IPS DF 6.9 (cell line): ENCODE measurements around the gene GPR32.
"Not testable (repeated sequence)": the region's sequence is repeated elsewhere in the genome, so short reads cannot be mapped to it uniquely, and the experiment has no call there.

Experiments
- DNase-seq: peaks from one replicate; pipeline ENCODE4 v3.0.0-alpha.2; 2013; ENCODE audit warnings: low read depth, low spot score
- H3K27ac ChIP-seq: one replicate; pipeline ENCODE4 v1.5.1; 2013; ENCODE audit warnings: low read length, control low read depth
- H3K27me3 ChIP-seq: 2 replicates; pipeline ENCODE4 v1.6.1; 2013; ENCODE audit warnings: mild to moderate bottlenecking, low read length; ENCODE audit not compliant: control insufficient read depth, insufficient read depth
- H3K36me3 ChIP-seq: 2 replicates; pipeline ENCODE4 v1.6.1; 2013; ENCODE audit warnings: low read length; ENCODE audit not compliant: control insufficient read depth, insufficient read depth
- H3K4me1 ChIP-seq: 2 replicates; pipeline ENCODE4 v1.6.1; 2013; ENCODE audit warnings: low read length; ENCODE audit not compliant: control insufficient read depth, insufficient read depth
- H3K4me3 ChIP-seq: 2 replicates; pipeline ENCODE4 v1.5.1; 2013; ENCODE audit warnings: mild to moderate bottlenecking, low read length
- H3K9me3 ChIP-seq: 2 replicates; pipeline ENCODE4 v1.6.1; 2013; ENCODE audit warnings: low read length, inconsistent platforms; ENCODE audit not compliant: control insufficient read depth, insufficient read depth
- WGBS: extraction: QIAGEN DNeasy Blood & Tissue Kit; methylation state at CpG from one replicate; pipeline ENCODE4 v1.1.7; 2013; ENCODE audit warnings: mixed read lengths, missing lambda C conversion rate; ENCODE audit not compliant: insufficient read length, insufficient coverage; 5-methylcytosine and 5-hydroxymethylcytosine counted together

Gene GPR32

GRCh38 chr19:50749490-50749889, 20.8 kb upstream of the GPR32 start:
- H3K9me3 ChIP-seq: no peaks in the 10 kb centered on the region; the same call in none of the 2 replicates
- no peaks in the 10 kb centered on the region for H3K4me1 ChIP-seq
- no peak overlapping the region for H3K27ac ChIP-seq
- no peaks in the 10 kb centered on the region for H3K27me3 ChIP-seq
- no CpG with 5 or more reads among the region's 6 CpGs for WGBS
- DNase-seq: no peak
- H3K36me3 ChIP-seq: no peaks in the 10 kb centered on the region
- no peak overlapping the region for H3K4me3 ChIP-seq

- no peak for DNase-seq
- H3K4me3 ChIP-seq: no peak overlapping the region
- no peaks in the 10 kb centered on the region for H3K4me1 ChIP-seq
- H3K27me3 ChIP-seq: no peaks in the 10 kb centered on the region
- no peaks in the 10 kb centered on the region for H3K36me3 ChIP-seq
- no peaks in the 10 kb centered on the region; the same call in none of the 2 replicates for H3K9me3 ChIP-seq
- H3K27ac ChIP-seq: no peak overlapping the region
- no CpG with 5 or more reads among the region's 15 CpGs for WGBS
Measured at GRCh38 chr19:50750010-50750409, 20.3 kb upstream of the GPR32 start.

GRCh38 chr19:50753879-50754278, 16.4 kb upstream of the GPR32 start:
- no CpG with 5 or more reads among the region's 4 CpGs for WGBS
- H3K9me3 ChIP-seq: no peaks in the 10 kb centered on the region; the same call in none of the 2 replicates

GRCh38 chr19:50756244-50756643, 14.0 kb upstream of the GPR32 start:
- not testable (repeated sequence) for H3K27me3 ChIP-seq, H3K9me3 ChIP-seq, H3K36me3 ChIP-seq, H3K4me1 ChIP-seq, H3K4me3 ChIP-seq, H3K27ac ChIP-seq, DNase-seq
- WGBS: no CpG with 5 or more reads among the region's 8 CpGs

More at GRCh38 chr19:50753879-50754278, 16.4 kb upstream of the GPR32 start:
- Histone ChIP-seq H3K36me3 (no peaks in the 10 kb centered on the region), H3K27me3 (no peaks in the 10 kb centered on the region), H3K27ac (no peak overlapping the region), H3K4me3 (no peak overlapping the region), H3K4me1 (no peaks in the 10 kb centered on the region)
- no peak for DNase-seq

- not testable (repeated sequence) for DNase-seq, H3K4me1 ChIP-seq, H3K27me3 ChIP-seq, H3K36me3 ChIP-seq, H3K4me3 ChIP-seq, H3K27ac ChIP-seq, H3K9me3 ChIP-seq
- no CpG with 5 or more reads among the region's 3 CpGs for WGBS
Measured at GRCh38 chr19:50757624-50758023, 12.6 kb upstream of the GPR32 start.

GRCh38 chr19:50759076-50759475, 11.2 kb upstream of the GPR32 start:
- H3K9me3 ChIP-seq, DNase-seq: not testable (repeated sequence)
- WGBS: no CpG with 5 or more reads among the region's 18 CpGs

GRCh38 chr19:50759886-50760285, 10.4 kb upstream of the GPR32 start:
- no peaks in the 10 kb centered on the region; the same call in 1 of the 2 replicates for H3K9me3 ChIP-seq
- no peak overlapping the region for H3K27ac ChIP-seq
- no peak overlapping the region for H3K4me3 ChIP-seq
- H3K36me3 ChIP-seq: no peaks in the 10 kb centered on the region
- no peak for DNase-seq
- no peaks in the 10 kb centered on the region for H3K4me1 ChIP-seq
- H3K27me3 ChIP-seq: no peaks in the 10 kb centered on the region
- WGBS: no CpG with 5 or more reads among the region's 4 CpGs

More at GRCh38 chr19:50759076-50759475, 11.2 kb upstream of the GPR32 start:
- H3K27ac ChIP-seq, H3K4me3 ChIP-seq, H3K4me1 ChIP-seq, H3K27me3 ChIP-seq, H3K36me3 ChIP-seq: not testable (repeated sequence)

GRCh38 chr19:50761501-50761900, 8.8 kb upstream of the GPR32 start:
- not testable (repeated sequence) for H3K4me3 ChIP-seq, DNase-seq, H3K27ac ChIP-seq, H3K36me3 ChIP-seq, H3K9me3 ChIP-seq, H3K27me3 ChIP-seq, H3K4me1 ChIP-seq
- WGBS: no CpG with 5 or more reads among the region's 3 CpGs

GRCh38 chr19:50763521-50763920, 6.7 kb upstream of the GPR32 start:
- not testable (repeated sequence) for H3K4me1 ChIP-seq, H3K27me3 ChIP-seq, H3K4me3 ChIP-seq, DNase-seq, H3K9me3 ChIP-seq, H3K27ac ChIP-seq, H3K36me3 ChIP-seq
- no CpG with 5 or more reads among the region's 13 CpGs for WGBS

GRCh38 chr19:50764409-50764808, 5.9 kb upstream of the GPR32 start:
- no peaks in the 10 kb centered on the region for H3K4me1 ChIP-seq
- peaks cover 4% of the 10 kb centered on the region for H3K9me3 ChIP-seq
- H3K36me3 ChIP-seq: no peaks in the 10 kb centered on the region
- no peak overlapping the region for H3K27ac ChIP-seq
- no CpG with 5 or more reads among the region's 7 CpGs for WGBS
- no peak overlapping the region for H3K4me3 ChIP-seq
- no peak for DNase-seq
- H3K27me3 ChIP-seq: no peaks in the 10 kb centered on the region

GRCh38 chr19:50766746-50767145, 3.5 kb upstream of the GPR32 start:
- H3K4me1 ChIP-seq, H3K9me3 ChIP-seq, DNase-seq, H3K4me3 ChIP-seq, H3K27ac ChIP-seq, H3K27me3 ChIP-seq, H3K36me3 ChIP-seq: not testable (repeated sequence)
- WGBS: no CpG with 5 or more reads among the region's 12 CpGs
